Gastroesophageal sphincter (tissue), 3 donors: ENCODE data around the gene SLC25A12.
"Not testable (repeated sequence)": the region's sequence is repeated elsewhere in the genome, so short reads cannot be mapped to it uniquely, and the experiment has no call there.

Experiments used
- CTCF ChIP-seq, 4 experiments: fragments of 200-600 bp in 2 of 4; fragments of 450-650 bp in 2 of 4; sonication (generic) in 1 of 4; IDR thresholded peaks; one replicate each; pipeline ENCODE4 v1.5.1; 2017 to 2019; ENCODE audit warnings: antibody characterized with exemption in 4 of 4, mild to moderate bottlenecking in 2 of 4, moderate library complexity in 2 of 4
- EP300 ChIP-seq: sonication (generic); formaldehyde crosslinking; IDR thresholded peaks from one replicate; pipeline ENCODE4 v1.6.1; 2017; ENCODE audit warnings: antibody characterized with exemption, mild to moderate bottlenecking
- POLR2A ChIP-seq, 2 donors: fragments of 450-650 bp; IDR thresholded peaks; one replicate each; pipeline ENCODE4 v1.6.1; 2017; ENCODE audit warnings: antibody characterized with exemption in 2 of 2, mild to moderate bottlenecking in 2 of 2, moderate library complexity in 1 of 2
- POLR2AphosphoS5 ChIP-seq: sonication (generic); formaldehyde crosslinking; IDR thresholded peaks from one replicate; pipeline ENCODE4 v1.6.1; 2017; ENCODE audit warnings: antibody characterized with exemption

- TF ChIP-seq CTCF (IDR thresholded peaks at IDR 0.05); POLR2A (IDR thresholded peaks at IDR 0.05); POLR2AphosphoS5; EP300: not testable (repeated sequence)
Measured at GRCh38 chr2:171899623-171900282, 5.7 kb upstream of the SLC25A12 start.
